Stimulated activated CD8-positive, alpha-beta memory T cell treated with anti-CD3 and anti-CD28 coated beads, Interleukin-15, amount 100 ng/mL, for 1 hour (primary cell): Measurements from ENCODE around the gene MVB12B.

Experiments
- DNase-seq: peaks from one replicate; pipeline ENCODE4 v3.0.0-alpha.2; 2020; ENCODE audit warnings: low read depth

Gene MVB12B

GRCh38 chr9:126331964-126332748 is 5.5 kb downstream of the MVB12B start:
- no peak for DNase-seq

GRCh38 chr9:126334721-126335621 is 8.3 kb downstream of the MVB12B start:
- DNase-seq = no peak

- DNase-seq = no peak
These were observed 9.5 kb downstream of the MVB12B start for GRCh38 chr9:126335837-126336735.

- DNase-seq = no peak
These were observed 10.2 kb downstream of the MVB12B start for GRCh38 chr9:126336736-126337325.

GRCh38 chr9:126337729-126338372 is 11.2 kb downstream of the MVB12B start:
- DNase-seq = no peak

- no peak for DNase-seq
These were observed 12.3 kb downstream of the MVB12B start for GRCh38 chr9:126338945-126339344.

GRCh38 chr9:126341426-126341825 is 14.8 kb downstream of the MVB12B start:
- DNase-seq = no peak

GRCh38 chr9:126341902-126342301 is 15.3 kb downstream of the MVB12B start:
- DNase-seq = no peak

- no peak for DNase-seq
These were observed 16.0 kb downstream of the MVB12B start for GRCh38 chr9:126342621-126343031.

GRCh38 chr9:126343271-126343700 is 16.7 kb downstream of the MVB12B start:
- DNase-seq = no peak

GRCh38 chr9:126346031-126346430 is 19.4 kb downstream of the MVB12B start:
- DNase-seq = no peak

- no peak for DNase-seq
These were observed 20.5 kb downstream of the MVB12B start for GRCh38 chr9:126347093-126347492.

GRCh38 chr9:126347911-126348760 is 21.5 kb downstream of the MVB12B start:
- no peak for DNase-seq

GRCh38 chr9:126348911-126349550 is 22.4 kb downstream of the MVB12B start:
- DNase-seq = no peak

GRCh38 chr9:126354887-126355770 is 28.5 kb downstream of the MVB12B start:
- no peak for DNase-seq

- no peak for DNase-seq
These were observed 30.4 kb downstream of the MVB12B start for GRCh38 chr9:126357074-126357473.

- no peak for DNase-seq
These were observed 33.4 kb downstream of the MVB12B start for GRCh38 chr9:126360073-126360472.

GRCh38 chr9:126361810-126362238 is 35.2 kb downstream of the MVB12B start:
- no peak for DNase-seq

- DNase-seq = no peak
These were observed 36.6 kb downstream of the MVB12B start for GRCh38 chr9:126363250-126363649.
